Suprapubic skin (tissue), 4 donors: ENCODE results near the gene DNAAF1. TPM values are rescaled to one million over a fixed set of nuclear protein-coding genes. Genes with fewer than 3 reads are reported as not detected.
"Not testable (repeated sequence)": the region's sequence is repeated elsewhere in the genome, so short reads cannot be mapped to it uniquely, and the experiment has no call there.

Experiments
- DNase-seq, 2 donors: peaks; one replicate each; pipeline ENCODE4 v3.0.0-alpha.2; 2019; ENCODE audit warnings: low spot score in 2 of 2
- H3K27ac ChIP-seq: fragments of 200-600 bp; sonication (generic); one replicate; pipeline ENCODE4 v1.5.1; 2019
- H3K27me3 ChIP-seq: fragments of 200-600 bp; sonication (generic); one replicate; pipeline ENCODE4 v1.5.1; 2019
- H3K36me3 ChIP-seq: fragments of 200-600 bp; sonication (generic); one replicate; pipeline ENCODE4 v1.5.1; 2019
- H3K4me1 ChIP-seq: fragments of 200-600 bp; sonication (generic); one replicate; pipeline ENCODE4 v1.5.1; 2019
- H3K4me3 ChIP-seq: fragments of 200-600 bp; sonication (generic); one replicate; pipeline ENCODE4 v1.5.1; 2019; ENCODE audit warnings: mild to moderate bottlenecking
- H3K9me3 ChIP-seq: fragments of 200-600 bp; sonication (generic); one replicate; pipeline ENCODE4 v1.5.1; 2019
- CTCF ChIP-seq, 2 donors: fragments of 200-600 bp in 1 of 2; fragments of 450-650 bp in 1 of 2; sonication (generic) in 1 of 2; IDR thresholded peaks; one replicate each; pipeline ENCODE4 v1.5.1; 2016 to 2019; ENCODE audit warnings: antibody characterized with exemption in 2 of 2, mild to moderate bottlenecking in 1 of 2, moderate library complexity in 1 of 2
- EP300 ChIP-seq: sonication (generic); formaldehyde crosslinking; IDR thresholded peaks from one replicate; pipeline ENCODE4 v1.6.1; 2017; ENCODE audit warnings: antibody characterized with exemption
- POLR2A ChIP-seq, 2 donors: fragments of 450-650 bp; IDR thresholded peaks; one replicate each; pipeline ENCODE4 v1.6.1; 2017; ENCODE audit warnings: antibody characterized with exemption in 2 of 2, mild to moderate bottlenecking in 2 of 2, moderate library complexity in 2 of 2
- POLR2AphosphoS5 ChIP-seq, 3 donors: sonication (generic); formaldehyde crosslinking; IDR thresholded peaks; one replicate each; pipeline ENCODE4 v1.6.1; 2017; ENCODE audit warnings: antibody characterized with exemption in 3 of 3
- WGBS: methylation state at CpG from one replicate; pipeline ENCODE4 v1.1.5; 2018; 5-methylcytosine and 5-hydroxymethylcytosine counted together
- total RNA-seq, 4 donors: library from RNA; depleted of rRNA; stranded (reverse); fragments of >200 nt; gene quantifications; one replicate each; pipeline ENCODE4 v1.1.0, GENCODE V29; 2016

DNAAF1 gene
- total RNA-seq, 4 donors from 2014 or later, result 0.72 to 0.89 TPM; not detected in 2

GRCh38 chr16:84117494-84117843, 27.6 kb upstream of the DNAAF1 start:
- 8% methylated on average over 12 of the region's 12 CpGs for WGBS
- H3K4me1 ChIP-seq, result peaks cover 37% of the 10 kb centered on the region
- TF ChIP-seq EP300 (no peak), CTCF (IDR thresholded peaks at IDR 0.05) (no peak), POLR2AphosphoS5 (IDR thresholded peaks at IDR 0.05) (no peak), POLR2A (IDR thresholded peaks at IDR 0.05) (no peak)

GRCh38 chr16:84118315-84118714, 26.8 kb upstream of the DNAAF1 start:
- not testable (repeated sequence) for H3K27me3 ChIP-seq, H3K9me3 ChIP-seq, H3K4me3 ChIP-seq, H3K36me3 ChIP-seq, H3K27ac ChIP-seq, DNase-seq
- WGBS, result 88% methylated on average over 5 of the region's 5 CpGs
- peaks cover 35% of the 10 kb centered on the region for H3K4me1 ChIP-seq

More at GRCh38 chr16:84117494-84117843, 27.6 kb upstream of the DNAAF1 start:
- H3K4me3 ChIP-seq, result peak overlapping the region; percentile 67
- no peak for DNase-seq
- H3K27me3 ChIP-seq, result no peaks in the 10 kb centered on the region
- H3K27ac ChIP-seq, result peak overlapping the region; percentile 97
- H3K9me3 ChIP-seq, result no peaks in the 10 kb centered on the region
- no peaks in the 10 kb centered on the region for H3K36me3 ChIP-seq

GRCh38 chr16:84119368-84119767, 25.7 kb upstream of the DNAAF1 start:
- 39% methylated on average over 12 of the region's 13 CpGs for WGBS
- no peak for TF ChIP-seq CTCF (IDR thresholded peaks at IDR 0.05)
- TF ChIP-seq POLR2AphosphoS5 (IDR thresholded peaks at IDR 0.05), result no peak
- TF ChIP-seq POLR2A (IDR thresholded peaks at IDR 0.05), result no peak
- TF ChIP-seq EP300, result no peak
- DNase-seq, result no peak
- Histone ChIP-seq H3K27ac (no peak overlapping the region), H3K4me1 (peaks cover 31% of the 10 kb centered on the region), H3K27me3 (no peaks in the 10 kb centered on the region), H3K36me3 (peaks cover 18% of the 10 kb centered on the region), H3K4me3 (no peak overlapping the region), H3K9me3 (no peaks in the 10 kb centered on the region)

- no peaks in the 10 kb centered on the region for H3K27me3 ChIP-seq
- no peak overlapping the region for H3K4me3 ChIP-seq
- H3K9me3 ChIP-seq, result no peaks in the 10 kb centered on the region
- peaks cover 27% of the 10 kb centered on the region for H3K4me1 ChIP-seq
- no peak for DNase-seq
- H3K27ac ChIP-seq, result no peak overlapping the region
- TF ChIP-seq EP300 (no peak), POLR2A (IDR thresholded peaks at IDR 0.05) (no peak), CTCF (IDR thresholded peaks at IDR 0.05) (no peak), POLR2AphosphoS5 (IDR thresholded peaks at IDR 0.05) (no peak)
- 41% methylated on average over 5 of the region's 5 CpGs for WGBS
- H3K36me3 ChIP-seq, result peaks cover 20% of the 10 kb centered on the region
Observed at GRCh38 chr16:84120023-84120422, 25.1 kb upstream of the DNAAF1 start.

- peaks cover 18% of the 10 kb centered on the region for H3K4me1 ChIP-seq
- no peak overlapping the region for H3K4me3 ChIP-seq
- peaks cover 20% of the 10 kb centered on the region for H3K36me3 ChIP-seq
- H3K27ac ChIP-seq, result no peak overlapping the region
- no peak for DNase-seq
- no peaks in the 10 kb centered on the region for H3K27me3 ChIP-seq
- WGBS, result 86% methylated on average over 10 of the region's 10 CpGs
- no peaks in the 10 kb centered on the region for H3K9me3 ChIP-seq
- TF ChIP-seq CTCF (IDR thresholded peaks at IDR 0.05), result no peak
- no peak for TF ChIP-seq POLR2AphosphoS5 (IDR thresholded peaks at IDR 0.05)
- no peak for TF ChIP-seq POLR2A (IDR thresholded peaks at IDR 0.05)
- no peak for TF ChIP-seq EP300
Observed at GRCh38 chr16:84121007-84121406, 24.1 kb upstream of the DNAAF1 start.
